K562 (cell line): Measurements from ENCODE around the gene FANCD2. TPM values are rescaled to one million over a fixed set of nuclear protein-coding genes. Genes with fewer than 3 reads are reported as not detected.

Source experiments
- ATF1 ChIP-seq, 2 experiments: fragments of 450-650 bp in 1 of 2; IDR thresholded peaks; 2 replicates each; pipeline ENCODE4 v1.6.1; 2016; ENCODE audit warnings: missing compliant biosample characterization in 1 of 2, missing genetic modification characterization in 1 of 2
- C11orf30 ChIP-seq: fragments of 450-650 bp; IDR thresholded peaks from 2 replicates; pipeline ENCODE4 v1.6.1; 2016; ENCODE audit warnings: low read depth, mild to moderate bottlenecking
- CEBPB ChIP-seq: fragments of 450-650 bp; IDR thresholded peaks from 2 replicates; pipeline ENCODE4 v1.6.1; 2016; ENCODE audit warnings: missing genetic modification characterization, missing compliant biosample characterization
- CREB1 ChIP-seq, 2 experiments: sonication (generic) in 1 of 2; formaldehyde crosslinking in 1 of 2; IDR thresholded peaks; 2 replicates each; pipeline versions ENCODE4 v1.6.1 to v1.8.0; 2012 to 2022; ENCODE audit warnings: inconsistent platforms in 1 of 2, mild to moderate bottlenecking in 1 of 2, missing genetic modification reagents in 1 of 2, moderate library complexity in 1 of 2
- ESRRA ChIP-seq: fragments of 450-650 bp; IDR thresholded peaks from 2 replicates; pipeline ENCODE4 v1.6.1; 2014; ENCODE audit warnings: low read depth, mild to moderate bottlenecking, moderate library complexity, borderline replicate concordance
- FOSL1 ChIP-seq: fragments of 200-800 bp; sonication (Bioruptor generic); conservative IDR thresholded peaks from 2 replicates; pipeline ENCODE4 v1.6.1; 2016; ENCODE audit warnings: missing genetic modification characterization, missing compliant biosample characterization
- FOXA3 ChIP-seq, 2 experiments: fragments of 450-650 bp in 1 of 2; sonication (generic) in 1 of 2; formaldehyde crosslinking; IDR thresholded peaks in 1 of 2; conservative IDR thresholded peaks in 1 of 2; 2 replicates each; pipeline versions ENCODE4 v1.4.0 to v1.8.0; 2020 to 2022; ENCODE audit warnings: mild to moderate bottlenecking in 2 of 2, missing genetic modification reagents in 1 of 2
- FOXP4 ChIP-seq: sonication (generic); formaldehyde crosslinking; IDR thresholded peaks from 2 replicates; pipeline ENCODE4 v1.8.0; 2022; ENCODE audit warnings: mild to moderate bottlenecking, missing genetic modification reagents, borderline replicate concordance
- KLF16 ChIP-seq: IDR thresholded peaks from 2 replicates; pipeline ENCODE4 v1.6.1; 2016; ENCODE audit warnings: antibody characterized with exemption
- MEIS2 ChIP-seq: fragments of 450-650 bp; IDR thresholded peaks from 2 replicates; pipeline ENCODE4 v1.6.1; 2014; ENCODE audit warnings: mild to moderate bottlenecking; ENCODE audit not compliant: partially characterized antibody
- NR2C2 ChIP-seq, 2 experiments: fragments of 200-800 bp in 1 of 2; sonication (Bioruptor generic) in 1 of 2; sonication (generic) in 1 of 2; formaldehyde crosslinking in 1 of 2; IDR thresholded peaks; 2 replicates each; pipeline versions ENCODE4 v1.6.1 to v1.8.0; 2016 to 2022; ENCODE audit warnings: mild to moderate bottlenecking in 1 of 2, missing compliant biosample characterization in 1 of 2, missing genetic modification characterization in 1 of 2, missing genetic modification reagents in 1 of 2
- RBFOX2 ChIP-seq: fragments of 200-400 bp; formaldehyde crosslinking; IDR thresholded peaks from 2 replicates; pipeline ENCODE4 v1.6.1; 2017; ENCODE audit warnings: low read depth, mild to moderate bottlenecking, low read length, moderate library complexity
- SIX5 ChIP-seq, 2 experiments: IDR thresholded peaks; 2 replicates each; pipeline ENCODE4 v1.6.1; 2011; ENCODE audit warnings: low read length in 2 of 2, borderline replicate concordance in 1 of 2, low read depth in 1 of 2, mild to moderate bottlenecking in 1 of 2, moderate library complexity in 1 of 2; ENCODE audit not compliant: insufficient read depth in 1 of 2
- SMARCA5 ChIP-seq: fragments of 450-650 bp; IDR thresholded peaks from 2 replicates; pipeline ENCODE4 v1.6.1; 2016
- USF2 ChIP-seq: sonication (generic); formaldehyde crosslinking; IDR thresholded peaks from 2 replicates; pipeline ENCODE4 v1.5.0; 2020; ENCODE audit warnings: missing genetic modification reagents
- ZNF707 ChIP-seq: fragments of 250-450 bp; sonication (Bioruptor Pico); conservative IDR thresholded peaks from 2 replicates; pipeline ENCODE4 v1.8.0; 2022; ENCODE audit warnings: inconsistent platforms, mild to moderate bottlenecking, moderate library complexity
- polyA plus RNA-seq, 8 experiments: library from polyadenylated mRNA; depleted of rRNA in 4 of 8; stranded (reverse) in 5 of 8; unstranded in 3 of 8; fragments of >200 nt; fragmentation: Nextera tagmentation in 2 of 8; fragmentation: Illumina TruSeq in 1 of 8; extraction: Ambion mirVana in 2 of 8; extraction: Trizol in 1 of 8; gene quantifications; 2 replicates each; pipeline versions ENCODE4 v1.2.1 to v1.2.3, GENCODE V29; 2011 to 2014; ENCODE audit warnings: inconsistent platforms in 1 of 8, missing spikeins in 1 of 8
- total RNA-seq, 7 experiments: library from RNA; depleted of rRNA in 6 of 7; stranded (reverse); fragments of >200 nt in 6 of 7; fragmentation: Illumina TruSeq in 2 of 7; extraction: Trizol in 2 of 7; gene quantifications; 2 replicates each; pipeline versions ENCODE4 v1.2.1 to v1.2.3, GENCODE V29; 2011 to 2021; ENCODE audit warnings: low replicate concordance in 1 of 7

The FANCD2 gene
- total and polyA plus RNA-seq, 9 of the 15 experiments (the other 6 are each of a cell fraction or from before 2014, with no cell fraction given): 59.4 to 137 (median 96.1) TPM

GRCh38 chr3:10008588-10009344, 17.5 kb upstream of the FANCD2 start (continued):
- TF ChIP-seq CREB1 (IDR thresholded peaks at IDR 0.05) (peak; percentile 76), CREB1 (CRISPR knock-in tag; IDR thresholded peaks at IDR 0.05) (peak; percentile 82), RBFOX2 (peak; percentile 58), SMARCA5 (no peak), FOSL1 (tag) (no peak), ESRRA (no peak), CEBPB (tag) (no peak), MEIS2 (no peak), C11orf30 (no peak), USF2 (no peak), ZNF707 (no peak), FOXP4 (CRISPR knock-in tag) (no peak), KLF16 (no peak), ATF1 (CRISPR knock-in tag; IDR thresholded peaks at IDR 0.05) (no peak), ATF1 (tag; IDR thresholded peaks at IDR 0.05) (peak; percentile 88), FOXA3 (CRISPR knock-in tag; conservative IDR thresholded peaks at IDR 0.05 in 1 of 2, IDR thresholded peaks at IDR 0.05 in 1 of 2) (no peak), SIX5 (IDR thresholded peaks at IDR 0.05; ENCODE audit: borderline replicate concordance in 1 of 2, insufficient read depth in 1 of 2, low read depth in 1 of 2, low read length in 2 of 2) (no peak), NR2C2 (CRISPR knock-in tag; IDR thresholded peaks at IDR 0.05) (0 out of 2 replicates have a peak, but pooled peaks have one; percentile 27), NR2C2 (tag; IDR thresholded peaks at IDR 0.05) (no peak)
